HCT116 (cell line): ENCODE results near the gene STEAP4. TPM values are rescaled to one million over a fixed set of nuclear protein-coding genes. Genes with fewer than 3 reads are reported as not detected.
"Not testable (repeated sequence)": the region's sequence is repeated elsewhere in the genome, so short reads cannot be mapped to it uniquely, and the experiment has no call there.

Experiments
- ATAC-seq: fragments of 200-7000 bp; cut with Tn5 transposase; 2 replicates; pipeline ENCODE4 v1.9.1; 2020; ENCODE audit warnings: mild to moderate bottlenecking, moderate library complexity
- BruUV-seq: library from RNA; stranded (reverse); fragments of 400-500 nt; replicated peaks from 2 replicates; lab custom pipeline; 2021; lab: Mats Ljungman, UMichigan
- CTCF ChIA-PET: fragments of 300-600 bp; sonication (Branson Sonifier 250); formaldehyde crosslinking; loops from one replicate; lab custom pipeline; 2021; ENCODE audit warnings: antibody characterized with exemption; lab: Charles Lee
- POLR2A ChIA-PET: fragments of 300-600, 350-600 bp; sonication (Branson Sonifier 250); formaldehyde crosslinking; loops from one replicate; lab custom pipeline; 2021; ENCODE audit warnings: antibody characterized with exemption; lab: Charles Lee
- RAD21 ChIA-PET, 2 experiments: fragments of 300-600 bp; sonication (Branson Sonifier 250); formaldehyde crosslinking; loops; one replicate each; lab custom pipeline; 2023; ENCODE audit warnings: low total read pairs in 2 of 2; ENCODE audit not compliant: uncharacterized antibody in 2 of 2, unreplicated experiment in 2 of 2, low non-redundant PET in 1 of 2; lab: Charles Lee
- DNase-seq: peaks from one replicate; pipeline ENCODE4 v3.0.0-alpha.2; 2010; ENCODE audit warnings: low read depth, low spot score
- H2AFZ ChIP-seq: fragments of 200-600 bp; shearing (Covaris generic), sonication (generic); 2 replicates; pipeline ENCODE4 v1.6.1; 2017; ENCODE audit warnings: low read depth, mixed run types, mixed read lengths, antibody characterized with exemption, low read length; ENCODE audit not compliant: poor library complexity, severe bottlenecking
- H3K27ac ChIP-seq: 2 replicates; pipeline ENCODE4 v1.5.1; 2012; ENCODE audit warnings: low read depth, low read length
- H3K27me3 ChIP-seq: fragments of 200-600 bp; sonication (generic); 2 replicates; pipeline ENCODE4 v1.6.1; 2016; ENCODE audit warnings: mixed run types, low read length, mixed read lengths; ENCODE audit not compliant: insufficient read depth
- H3K36me3 ChIP-seq, 2 experiments: fragments of 200-500 bp in 1 of 2; fragments of 200-600 bp in 1 of 2; sonication (Bioruptor generic) in 1 of 2; sonication (generic) in 1 of 2; 2 replicates each; pipeline versions ENCODE4 v1.5.1 to v1.6.1; 2014 to 2016; ENCODE audit warnings: low read length in 2 of 2, inconsistent platforms in 1 of 2, mixed read lengths in 1 of 2, mixed run types in 1 of 2; ENCODE audit not compliant: insufficient read depth in 2 of 2, control insufficient read depth in 1 of 2
- H3K4me1 ChIP-seq, 2 experiments: fragments of 200-600 bp in 1 of 2; sonication (generic) in 1 of 2; 2 replicates each; pipeline versions ENCODE4 v1.5.1 to v1.6.1; 2012 to 2017; ENCODE audit warnings: low read length in 2 of 2, inconsistent platforms in 1 of 2, mild to moderate bottlenecking in 1 of 2, mixed read lengths in 1 of 2, mixed run types in 1 of 2, moderate library complexity in 1 of 2; ENCODE audit not compliant: insufficient read depth in 2 of 2, control insufficient read depth in 1 of 2
- H3K4me2 ChIP-seq: fragments of 200-600 bp; sonication (generic); 2 replicates; pipeline ENCODE4 v1.6.1; 2017; ENCODE audit warnings: mixed run types, low read length, mixed read lengths
- H3K4me3 ChIP-seq, 2 experiments: fragments of 200-600 bp in 1 of 2; sonication (generic) in 1 of 2; replicated peaks in 1 of 2; 2 replicates each; pipeline ENCODE4 v1.5.1; 2011 to 2016; ENCODE audit warnings: low read length in 2 of 2, control low read depth in 1 of 2, low read depth in 1 of 2, mild to moderate bottlenecking in 1 of 2, mixed read lengths in 1 of 2, mixed run types in 1 of 2
- H3K79me2 ChIP-seq: fragments of 200-600 bp; sonication (generic); 2 replicates; pipeline ENCODE4 v1.6.1; 2017; ENCODE audit warnings: mild to moderate bottlenecking, mixed run types, low read length, moderate library complexity, mixed read lengths; ENCODE audit not compliant: insufficient read depth
- H3K9ac ChIP-seq: fragments of 200-600 bp; sonication (generic); 2 replicates; pipeline ENCODE4 v1.6.1; 2016; ENCODE audit warnings: low read length, mixed read lengths
- H3K9me2 ChIP-seq: fragments of 200-600 bp; sonication (generic), shearing (Covaris generic); 2 replicates; pipeline ENCODE4 v1.6.1; 2017; ENCODE audit warnings: mixed run types, mild to moderate bottlenecking, moderate library complexity; ENCODE audit not compliant: insufficient read depth
- H3K9me3 ChIP-seq, 2 experiments: fragments of 200-500 bp in 1 of 2; fragments of 200-600 bp in 1 of 2; sonication (Bioruptor generic) in 1 of 2; sonication (generic) in 1 of 2; 2 replicates each; pipeline ENCODE4 v1.6.1; 2014 to 2017; ENCODE audit warnings: low read length in 2 of 2, mixed read lengths in 2 of 2, inconsistent platforms in 1 of 2, low read depth in 1 of 2, mild to moderate bottlenecking in 1 of 2, mixed run types in 1 of 2, moderate library complexity in 1 of 2; ENCODE audit not compliant: control insufficient read depth in 1 of 2, insufficient read depth in 1 of 2
- H4K20me1 ChIP-seq: fragments of 200-600 bp; sonication (generic), shearing (Covaris generic); 2 replicates; pipeline ENCODE4 v1.6.1; 2017; ENCODE audit warnings: mixed run types, mild to moderate bottlenecking, moderate library complexity; ENCODE audit not compliant: insufficient read depth
- CEBPB ChIP-seq: IDR thresholded peaks from 2 replicates; pipeline ENCODE4 v1.6.1; 2012; ENCODE audit warnings: low read depth
- JUND ChIP-seq: IDR thresholded peaks from 2 replicates; pipeline ENCODE4 v1.6.1; 2012
- POLR2AphosphoS5 ChIP-seq: IDR thresholded peaks from 2 replicates; pipeline ENCODE4 v1.6.1; 2011; ENCODE audit warnings: mild to moderate bottlenecking, low read depth, low read length, moderate library complexity
- RAD21 ChIP-seq: IDR thresholded peaks from 2 replicates; pipeline ENCODE4 v1.6.1; 2012; ENCODE audit warnings: low read depth, mild to moderate bottlenecking
- SRF ChIP-seq: IDR thresholded peaks from 2 replicates; pipeline ENCODE4 v1.6.1; 2012; ENCODE audit warnings: low read depth
- TCF7L2 ChIP-seq: IDR thresholded peaks from 2 replicates; pipeline ENCODE4 v1.7.0; 2011; ENCODE audit warnings: borderline replicate concordance, inconsistent platforms; ENCODE audit not compliant: insufficient read depth, insufficient read length; ENCODE audit errors: extremely low read depth
- ZNF274 ChIP-seq: fragments of 200-500 bp; sonication (Bioruptor generic); IDR thresholded peaks from 2 replicates; pipeline ENCODE4 v1.6.1; 2014; ENCODE audit warnings: mild to moderate bottlenecking, low read depth, low read length, inconsistent platforms
- intact Hi-C: fragments of 100-400 bp; cut with micrococcal nuclease; formaldehyde crosslinking; loops from 2 replicates; pipeline ENCODE4 v1.10.0; 2022
- total RNA-seq: library from RNA; stranded (reverse); gene quantifications from one replicate; pipeline ENCODE4 v1.2.1, GENCODE V29; 2021; ENCODE audit not compliant: unreplicated experiment
- TF ChIP-seq, protein P1 (sequence below), 3 experiments: fragments of 200-600 bp in 1 of 3; sonication (generic) in 1 of 3; IDR thresholded peaks in 2 of 3; conservative IDR thresholded peaks in 1 of 3; 2 replicates each; pipeline ENCODE4 v1.5.1; 2012 to 2017; ENCODE audit warnings: low read depth in 2 of 3, low read length in 2 of 3, antibody characterized with exemption in 1 of 3, borderline replicate concordance in 1 of 3, control low read depth in 1 of 3, mild to moderate bottlenecking in 1 of 3, mixed read lengths in 1 of 3, mixed run types in 1 of 3, moderate library complexity in 1 of 3; ENCODE audit not compliant: insufficient read depth in 1 of 3
- TF ChIP-seq, protein P2 (sequence below): IDR thresholded peaks from 2 replicates; pipeline ENCODE4 v1.6.1; 2011; ENCODE audit warnings: mild to moderate bottlenecking, low read length, moderate library complexity; ENCODE audit not compliant: insufficient replicate concordance; ENCODE audit errors: extremely low read depth

Gene STEAP4
- total RNA-seq, 1 experiment from 2014 or later: 0.15 TPM

DNA sequence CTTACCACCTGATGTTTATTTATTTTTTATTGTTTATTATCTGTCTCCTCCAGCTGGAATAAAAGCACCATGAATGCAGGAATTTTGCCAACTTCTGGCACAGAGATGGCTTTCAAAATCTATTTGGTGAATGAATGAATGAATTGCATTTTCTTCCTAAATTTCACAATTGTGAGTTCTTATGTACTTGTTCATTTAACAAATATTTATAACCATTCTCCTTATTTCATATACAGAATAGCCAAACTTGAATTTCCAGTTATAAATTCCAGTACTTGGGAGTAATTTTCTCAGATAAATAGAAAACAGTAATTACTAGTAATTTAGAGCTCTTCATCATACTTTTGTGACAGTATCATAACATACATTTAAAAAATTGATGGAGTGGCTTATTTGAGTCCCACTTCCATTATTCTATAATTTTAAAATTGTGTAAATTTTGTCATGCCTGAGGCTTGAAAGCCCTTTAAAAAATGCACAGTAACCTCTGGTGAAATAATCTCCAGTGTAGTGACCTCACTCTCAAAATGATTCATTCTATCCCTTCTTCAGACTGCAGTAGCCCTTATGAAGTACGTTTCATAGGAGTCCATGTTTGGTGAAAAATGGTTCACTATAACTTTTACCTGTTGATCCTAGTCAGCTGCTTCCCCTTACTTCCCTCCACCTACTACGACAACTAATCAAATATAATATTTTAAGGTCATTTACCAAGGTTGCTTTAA is 46.9 kb downstream of the STEAP4 start:
- no peaks in the 10 kb centered on the region for H3K79me2 ChIP-seq
- no peaks in the 10 kb centered on the region for H4K20me1 ChIP-seq
- no peak for ATAC-seq
- H3K4me1 ChIP-seq: peaks cover 0 to 8% of the 10 kb centered on the region in 2 experiments; a peak in 2 of 4 replicates
- no peak overlapping the region for H3K9ac ChIP-seq
- TF ChIP-seq CEBPB (no peak), ZNF274 (no peak), RAD21 (no peak), TCF7L2 (no peak), POLR2AphosphoS5 (no peak), SRF (no peak), JUND (no peak)
- TF ChIP-seq, protein P1, sequence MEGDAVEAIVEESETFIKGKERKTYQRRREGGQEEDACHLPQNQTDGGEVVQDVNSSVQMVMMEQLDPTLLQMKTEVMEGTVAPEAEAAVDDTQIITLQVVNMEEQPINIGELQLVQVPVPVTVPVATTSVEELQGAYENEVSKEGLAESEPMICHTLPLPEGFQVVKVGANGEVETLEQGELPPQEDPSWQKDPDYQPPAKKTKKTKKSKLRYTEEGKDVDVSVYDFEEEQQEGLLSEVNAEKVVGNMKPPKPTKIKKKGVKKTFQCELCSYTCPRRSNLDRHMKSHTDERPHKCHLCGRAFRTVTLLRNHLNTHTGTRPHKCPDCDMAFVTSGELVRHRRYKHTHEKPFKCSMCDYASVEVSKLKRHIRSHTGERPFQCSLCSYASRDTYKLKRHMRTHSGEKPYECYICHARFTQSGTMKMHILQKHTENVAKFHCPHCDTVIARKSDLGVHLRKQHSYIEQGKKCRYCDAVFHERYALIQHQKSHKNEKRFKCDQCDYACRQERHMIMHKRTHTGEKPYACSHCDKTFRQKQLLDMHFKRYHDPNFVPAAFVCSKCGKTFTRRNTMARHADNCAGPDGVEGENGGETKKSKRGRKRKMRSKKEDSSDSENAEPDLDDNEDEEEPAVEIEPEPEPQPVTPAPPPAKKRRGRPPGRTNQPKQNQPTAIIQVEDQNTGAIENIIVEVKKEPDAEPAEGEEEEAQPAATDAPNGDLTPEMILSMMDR (IDR thresholded peaks at IDR 0.05 in 2 of 3, conservative IDR thresholded peaks at IDR 0.05 in 1 of 3; ENCODE audit: borderline replicate concordance in 1 of 3, insufficient read depth in 1 of 3, low read depth in 2 of 3, low read length in 2 of 3): no peak
- TF ChIP-seq, protein P2, sequence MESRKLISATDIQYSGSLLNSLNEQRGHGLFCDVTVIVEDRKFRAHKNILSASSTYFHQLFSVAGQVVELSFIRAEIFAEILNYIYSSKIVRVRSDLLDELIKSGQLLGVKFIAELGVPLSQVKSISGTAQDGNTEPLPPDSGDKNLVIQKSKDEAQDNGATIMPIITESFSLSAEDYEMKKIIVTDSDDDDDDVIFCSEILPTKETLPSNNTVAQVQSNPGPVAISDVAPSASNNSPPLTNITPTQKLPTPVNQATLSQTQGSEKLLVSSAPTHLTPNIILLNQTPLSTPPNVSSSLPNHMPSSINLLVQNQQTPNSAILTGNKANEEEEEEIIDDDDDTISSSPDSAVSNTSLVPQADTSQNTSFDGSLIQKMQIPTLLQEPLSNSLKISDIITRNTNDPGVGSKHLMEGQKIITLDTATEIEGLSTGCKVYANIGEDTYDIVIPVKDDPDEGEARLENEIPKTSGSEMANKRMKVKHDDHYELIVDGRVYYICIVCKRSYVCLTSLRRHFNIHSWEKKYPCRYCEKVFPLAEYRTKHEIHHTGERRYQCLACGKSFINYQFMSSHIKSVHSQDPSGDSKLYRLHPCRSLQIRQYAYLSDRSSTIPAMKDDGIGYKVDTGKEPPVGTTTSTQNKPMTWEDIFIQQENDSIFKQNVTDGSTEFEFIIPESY: no peak
- no peaks in the 10 kb centered on the region for H3K27me3 ChIP-seq
- H3K4me2 ChIP-seq: no peak overlapping the region
- H3K27ac ChIP-seq: no peak overlapping the region
- intact Hi-C loops: no loop called here
- H3K36me3 ChIP-seq: no peaks in the 10 kb centered on the region
- no peak overlapping the region for H2AFZ ChIP-seq
- ChIA-PET POLR2A (no interaction called here), CTCF (interaction anchor here (0.6 kb wide), 1 partner anchor 26 kb away, joined by 3 read pairs; no protein-coding TSS in a partner anchor), RAD21 (no interaction called here)
- no peaks in the 10 kb centered on the region for H3K9me2 ChIP-seq
- BruUV-seq: no TSS peak
- no peak for DNase-seq
- H3K4me3 ChIP-seq: no peak overlapping the region
- no peaks in the 10 kb centered on the region for H3K9me3 ChIP-seq

DNA sequence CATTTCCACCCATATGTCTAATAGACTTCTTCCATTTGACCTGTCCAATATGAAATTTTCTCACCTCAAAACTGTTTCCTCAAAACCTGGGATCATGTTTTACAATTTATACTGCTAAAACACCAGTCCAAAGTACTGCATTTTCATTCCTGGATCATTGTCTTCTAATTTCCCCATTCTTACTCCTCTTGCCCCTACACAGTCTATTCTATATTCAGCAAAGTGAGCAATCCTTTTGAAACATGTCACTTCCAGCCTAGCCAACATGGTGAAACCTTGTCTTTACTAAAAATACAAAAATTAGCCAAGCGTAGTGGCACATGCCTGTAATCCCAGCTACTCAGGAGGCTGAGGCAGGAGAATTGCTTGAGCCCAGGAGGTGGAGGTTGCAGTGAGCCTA is 48.4 kb downstream of the STEAP4 start:
- POLR2A ChIA-PET, RAD21 ChIA-PET, DNase-seq, H3K27me3 ChIP-seq, H3K9ac ChIP-seq, H3K4me2 ChIP-seq, H2AFZ ChIP-seq, BruUV-seq, H3K9me3 ChIP-seq, H3K27ac ChIP-seq, CTCF ChIA-PET, intact Hi-C loops, H3K9me2 ChIP-seq, H3K79me2 ChIP-seq, H4K20me1 ChIP-seq, ATAC-seq, H3K4me3 ChIP-seq, H3K36me3 ChIP-seq: not testable (repeated sequence)
- H3K4me1 ChIP-seq: peaks cover 0 to 14% of the 10 kb centered on the region in 2 experiments; a peak in 2 of 4 replicates
